RCC 7860 (cell line): ENCODE data around the gene ALB.

Experiments
- DNase-seq: peaks from one replicate; pipeline ENCODE4 v3.0.0-alpha.2; 2015; ENCODE audit warnings: low spot score
- FAIRE-seq: peaks from 2 replicates; lab custom pipeline; 2012; peaks lifted over from hg19 to GRCh38; lab: Jason Lieb, UNC

The ALB gene

GRCh38 chr4:73429826-73430587 lies 25.9 kb downstream of the ALB start:
- DNase-seq, result no peak

GRCh38 chr4:73431813-73432168 lies 27.7 kb downstream of the ALB start:
- FAIRE-seq, result no peak
- DNase-seq, result no peak

More at GRCh38 chr4:73429826-73430587, 25.9 kb downstream of the ALB start:
- FAIRE-seq, result no peak

- DNase-seq (no peak), FAIRE-seq (no peak)
These were observed 28.3 kb downstream of the ALB start for GRCh38 chr4:73432169-73433000.

GRCh38 chr4:73433140-73433539 lies 29.1 kb downstream of the ALB start:
- no peak for DNase-seq
- no peak for FAIRE-seq

- FAIRE-seq (no peak), DNase-seq (peak; percentile 26)
These were observed 30.2 kb downstream of the ALB start for GRCh38 chr4:73434311-73434710.

- FAIRE-seq, result no peak
These were observed 31.9 kb downstream of the ALB start, which contains the start of gene AFP for GRCh38 chr4:73435984-73436383. Gene AFP, plus strand, starts transcription at chr4:73436221. Its CDS starts 42 bp downstream, at chr4:73436263.

GRCh38 chr4:73436674-73437557 lies 32.8 kb downstream of the ALB start:
- no peak for FAIRE-seq
- DNase-seq, result no peak

More at GRCh38 chr4:73435984-73436383, 31.9 kb downstream of the ALB start, which contains the start of gene AFP:
- DNase-seq, result no peak

GRCh38 chr4:73437558-73437956 lies 33.5 kb downstream of the ALB start:
- no peak for FAIRE-seq
- no peak for DNase-seq

GRCh38 chr4:73438048-73438447 lies 34.0 kb downstream of the ALB start:
- FAIRE-seq (no peak), DNase-seq (no peak)

GRCh38 chr4:73438582-73439215 lies 34.6 kb downstream of the ALB start:
- FAIRE-seq (no peak), DNase-seq (no peak)

- FAIRE-seq (no peak), DNase-seq (no peak)
These were observed 35.4 kb downstream of the ALB start for GRCh38 chr4:73439445-73439844.

- no peak for FAIRE-seq
These were observed 35.9 kb downstream of the ALB start for GRCh38 chr4:73439991-73440390.

GRCh38 chr4:73440653-73441052 lies 36.6 kb downstream of the ALB start:
- FAIRE-seq (no peak), DNase-seq (no peak)

More at GRCh38 chr4:73439991-73440390, 35.9 kb downstream of the ALB start:
- DNase-seq, result no peak

- FAIRE-seq, result no peak
- DNase-seq, result no peak
These were observed 38.2 kb downstream of the ALB start for GRCh38 chr4:73442275-73442674.

GRCh38 chr4:73443224-73443623 lies 39.1 kb downstream of the ALB start:
- no peak for DNase-seq
- no peak for FAIRE-seq

- DNase-seq (no peak), FAIRE-seq (no peak)
These were observed 41.6 kb downstream of the ALB start for GRCh38 chr4:73445383-73446335.

GRCh38 chr4:73446336-73446938 lies 42.4 kb downstream of the ALB start:
- DNase-seq (peak; percentile 60), FAIRE-seq (peak; percentile 46)

GRCh38 chr4:73447671-73448070 lies 43.6 kb downstream of the ALB start:
- DNase-seq, result peak; percentile 22
- peak; percentile 30 for FAIRE-seq
